HepG2 (cell line): ENCODE measurements around the gene EGLN2. TPM values are rescaled to one million over a fixed set of nuclear protein-coding genes. Genes with fewer than 3 reads are reported as not detected.

Source experiments
- AHR ChIP-seq: IDR thresholded peaks from 2 replicates; pipeline ENCODE4 v1.6.1; 2018; ENCODE audit warnings: missing genetic modification reagents, missing compliant biosample characterization
- BRCA1 ChIP-seq: sonication (generic); formaldehyde crosslinking; IDR thresholded peaks from 2 replicates; pipeline ENCODE4 v1.4.0; 2020; ENCODE audit warnings: missing genetic modification reagents
- DMTF1 ChIP-seq: sonication (generic); formaldehyde crosslinking; IDR thresholded peaks from 2 replicates; pipeline ENCODE4 v1.4.0; 2020; ENCODE audit warnings: mild to moderate bottlenecking, missing genetic modification reagents
- DRAP1 ChIP-seq: IDR thresholded peaks from 2 replicates; pipeline ENCODE4 v1.6.1; 2016; ENCODE audit warnings: missing genetic modification reagents, missing compliant biosample characterization
- HNRNPH1 ChIP-seq: fragments of 200-400 bp; formaldehyde crosslinking; optimal IDR thresholded peaks from 2 replicates; pipeline ENCODE3; 2017; ENCODE audit warnings: mild to moderate bottlenecking, low read depth, low read length
- MAFK ChIP-seq, 2 experiments: IDR thresholded peaks in 1 of 2; conservative IDR thresholded peaks in 1 of 2; 2 replicates each; pipeline ENCODE4 v1.6.1; 2011; ENCODE audit warnings: improper control_type of control experiment in 2 of 2, low read length in 2 of 2
- NKX3-1 ChIP-seq: sonication (generic); formaldehyde crosslinking; IDR thresholded peaks from 2 replicates; pipeline ENCODE4 v1.5.0; 2020; ENCODE audit warnings: missing genetic modification reagents
- PHF8 ChIP-seq: sonication (generic); formaldehyde crosslinking; IDR thresholded peaks from 2 replicates; pipeline ENCODE4 v1.5.0; 2020; ENCODE audit warnings: missing genetic modification reagents
- POLR2A ChIP-seq, 2 experiments: IDR thresholded peaks; 2 replicates each; pipeline ENCODE4 v1.6.1; 2011; ENCODE audit warnings: low read depth in 2 of 2, low read length in 2 of 2, mild to moderate bottlenecking in 1 of 2, moderate library complexity in 1 of 2; ENCODE audit not compliant: insufficient read depth in 1 of 2
- RORA ChIP-seq: sonication (generic); formaldehyde crosslinking; IDR thresholded peaks from 2 replicates; pipeline ENCODE4 v1.5.0; 2020; ENCODE audit warnings: mild to moderate bottlenecking, missing genetic modification reagents, moderate library complexity
- SALL1 ChIP-seq: sonication (generic); formaldehyde crosslinking; IDR thresholded peaks from 2 replicates; pipeline ENCODE4 v1.8.0; 2022; ENCODE audit warnings: mild to moderate bottlenecking, missing genetic modification reagents
- SMAD3 ChIP-seq: sonication (generic); formaldehyde crosslinking; IDR thresholded peaks from 2 replicates; pipeline ENCODE4 v1.4.0; 2020; ENCODE audit warnings: missing genetic modification reagents
- SOX13 ChIP-seq, 3 experiments: fragments of 450-650 bp in 1 of 3; sonication (generic) in 1 of 3; formaldehyde crosslinking in 1 of 3; IDR thresholded peaks in 2 of 3; conservative IDR thresholded peaks in 1 of 3; 2 replicates each; pipeline versions ENCODE4 v1.5.0 to v1.6.1; 2016 to 2020; ENCODE audit warnings: antibody characterized with exemption in 1 of 3, mild to moderate bottlenecking in 1 of 3, missing compliant biosample characterization in 1 of 3, missing genetic modification reagents in 1 of 3, moderate library complexity in 1 of 3
- TEF ChIP-seq: sonication (generic); formaldehyde crosslinking; IDR thresholded peaks from 2 replicates; pipeline ENCODE4 v1.5.0; 2020; ENCODE audit warnings: missing genetic modification reagents
- YEATS2 ChIP-seq: sonication (generic); formaldehyde crosslinking; IDR thresholded peaks from 2 replicates; pipeline ENCODE4 v1.4.0; 2020; ENCODE audit warnings: missing genetic modification reagents, borderline replicate concordance
- ZBTB26 ChIP-seq: IDR thresholded peaks from 2 replicates; pipeline ENCODE4 v1.6.1; 2016; ENCODE audit warnings: missing compliant biosample characterization, missing genetic modification reagents, borderline replicate concordance
- ZEB1 ChIP-seq: IDR thresholded peaks from 2 replicates; pipeline ENCODE4 v1.6.1; 2012; ENCODE audit warnings: mild to moderate bottlenecking, low read depth, inconsistent platforms; ENCODE audit not compliant: insufficient replicate concordance
- ZNF136 ChIP-seq: sonication (generic); formaldehyde crosslinking; IDR thresholded peaks from 2 replicates; pipeline ENCODE4 v1.8.1; 2022; ENCODE audit warnings: low read depth, mild to moderate bottlenecking, moderate library complexity, missing genetic modification reagents
- ZNF138 ChIP-seq: sonication (generic); formaldehyde crosslinking; IDR thresholded peaks from 2 replicates; pipeline ENCODE4 v1.5.0; 2020; ENCODE audit warnings: mild to moderate bottlenecking, low read depth, missing genetic modification reagents
- ZNF275 ChIP-seq: sonication (generic); formaldehyde crosslinking; IDR thresholded peaks from 2 replicates; pipeline ENCODE4 v1.8.0; 2022; ENCODE audit warnings: missing genetic modification reagents, mild to moderate bottlenecking, inconsistent platforms, borderline replicate concordance
- ZNF749 ChIP-seq: sonication (generic); formaldehyde crosslinking; IDR thresholded peaks from 2 replicates; pipeline ENCODE4 v1.8.0; 2022; ENCODE audit warnings: mild to moderate bottlenecking, missing genetic modification reagents, moderate library complexity, borderline replicate concordance
- ZNF776 ChIP-seq: sonication (generic); formaldehyde crosslinking; IDR thresholded peaks from 2 replicates; pipeline ENCODE4 v1.4.0; 2020; ENCODE audit warnings: mild to moderate bottlenecking, missing genetic modification reagents
- ZNF790 ChIP-seq: sonication (generic); formaldehyde crosslinking; IDR thresholded peaks from 2 replicates; pipeline ENCODE4 v1.8.0; 2022; ENCODE audit warnings: missing genetic modification reagents, mild to moderate bottlenecking, borderline replicate concordance
- ZZZ3 ChIP-seq: sonication (generic); formaldehyde crosslinking; IDR thresholded peaks from 2 replicates; pipeline ENCODE4 v1.4.0; 2020; ENCODE audit warnings: missing genetic modification reagents, mild to moderate bottlenecking, borderline replicate concordance
- polyA plus RNA-seq, 8 experiments: library from polyadenylated mRNA; depleted of rRNA in 3 of 8; stranded (reverse) in 7 of 8; unstranded in 1 of 8; fragments of >200 nt; fragmentation: Illumina TruSeq in 4 of 8; extraction: Trizol in 4 of 8; gene quantifications; 2 replicates each; pipeline versions ENCODE4 v1.2.1 to v1.2.3, GENCODE V29; 2011 to 2016; ENCODE audit warnings: low read depth in 4 of 8, missing spikeins in 1 of 8, mixed read lengths in 1 of 8; ENCODE audit not compliant: insufficient read depth in 1 of 8
- total RNA-seq, 5 experiments: library from RNA; depleted of rRNA; stranded (reverse); fragments of >200 nt; fragmentation: Illumina TruSeq; extraction: Trizol; gene quantifications; 2 replicates each; pipeline ENCODE4 v1.2.3, GENCODE V29; 2016; ENCODE audit warnings: low read depth in 1 of 5

The EGLN2 gene
- total and polyA plus RNA-seq, 2 of the 13 experiments (the other 11 are each of a cell fraction or from before 2014, with no cell fraction given) = 16.5 to 40.8 TPM

GRCh38 chr19:40750874-40751537 is 48.0 kb upstream of the EGLN2 start, which contains the start of gene SNRPA (continued):
- TF ChIP-seq ZNF136 (CRISPR knock-in tag) (no peak), BRCA1 (CRISPR knock-in tag) (no peak), ZNF138 (peak; percentile 33; the same call in 1 of the 2 replicates), SMAD3 (CRISPR knock-in tag) (no peak), DRAP1 (CRISPR knock-in tag) (no peak), MAFK (conservative IDR thresholded peaks at IDR 0.05 in 1 of 2, IDR thresholded peaks at IDR 0.05 in 1 of 2; ENCODE audit: low read length in 2 of 2) (no peak), ZNF749 (CRISPR knock-in tag) (peak; percentile 20; the same call in 1 of the 2 replicates), ZNF790 (no peak), POLR2A (IDR thresholded peaks at IDR 0.05; ENCODE audit: insufficient read depth in 1 of 2, low read depth in 2 of 2, low read length in 2 of 2) (peak; percentile 70 to 87), ZEB1 (peak; percentile 43), TEF (CRISPR knock-in tag) (peak; percentile 69; the same call in 1 of the 2 replicates), ZNF776 (no peak), AHR (CRISPR knock-in tag) (peak; percentile 40; the same call in 1 of the 2 replicates), SALL1 (no peak; the same call in 1 of the 2 replicates), ZZZ3 (no peak), ZBTB26 (CRISPR knock-in tag) (no peak), NKX3-1 (CRISPR knock-in tag) (peak; percentile 64; the same call in 1 of the 2 replicates), ZNF275 (no peak), SOX13 (IDR thresholded peaks at IDR 0.05) (no peak), SOX13 (CRISPR knock-in tag; conservative IDR thresholded peaks at IDR 0.05 in 1 of 2, IDR thresholded peaks at IDR 0.05 in 1 of 2) (0 out of 4 replicates have a peak, but pooled peaks of 1 of the 2 experiments have one; percentile 5), RORA (CRISPR knock-in tag) (no peak), DMTF1 (CRISPR knock-in tag) (peak; percentile 98; the same call in 1 of the 2 replicates), HNRNPH1 (no peak), PHF8 (CRISPR knock-in tag) (peak; percentile 49; the same call in 1 of the 2 replicates), YEATS2 (CRISPR knock-in tag) (no peak; the same call in 1 of the 2 replicates)
